22Rv1 (cell line): ENCODE results near the gene OR6J1.

Source experiments
- CTCF ChIP-seq: fragments of 450-650 bp; IDR thresholded peaks from 2 replicates; pipeline ENCODE4 v1.5.1; 2017; ENCODE audit warnings: mild to moderate bottlenecking
- ZFX ChIP-seq: fragments of 450-650 bp; IDR thresholded peaks from 2 replicates; pipeline ENCODE4 v1.6.1; 2017; ENCODE audit warnings: antibody characterized with exemption, borderline replicate concordance

GRCh38 chr14:22600027-22600426 lies 44.1 kb downstream of the OR6J1 start:
- no peak for TF ChIP-seq CTCF
- TF ChIP-seq ZFX, result no peak
